GM06990 (cell line): ENCODE data around the gene ARHGAP26.
A peak's percentile ranks its signal among the peaks of the same experiment; 100 is the strongest.

Experiments used
- DNase-seq: peaks from one replicate; pipeline ENCODE4 v3.0.0-alpha.2; 2011; ENCODE audit not compliant: insufficient read length; ENCODE audit errors: extremely low read depth
- H3K27me3 ChIP-seq: replicated peaks from 2 replicates; pipeline ENCODE4 v1.6.0; 2011; ENCODE audit warnings: low read length; ENCODE audit not compliant: control insufficient read depth, insufficient read depth
- H3K36me3 ChIP-seq: 2 replicates; pipeline ENCODE4 v1.5.1; 2011; ENCODE audit warnings: low read length; ENCODE audit not compliant: control insufficient read depth, insufficient read depth
- H3K4me3 ChIP-seq: replicated peaks from 2 replicates; pipeline ENCODE4 v1.5.1; 2011; ENCODE audit warnings: low read depth, mild to moderate bottlenecking, control low read depth, low read length
- TF ChIP-seq, protein P1 (sequence below): IDR thresholded peaks from 2 replicates; pipeline ENCODE4 v1.5.1; 2011; ENCODE audit warnings: low read length, control low read depth, mild to moderate bottlenecking, inconsistent platforms; ENCODE audit not compliant: insufficient read depth, poor library complexity, severe bottlenecking

ARHGAP26 gene

GRCh38 chr5:142769793-142770649 is at the start of gene ARHGAP26:
Gene ARHGAP26 (plus strand): TSS chr5:142770377. CDS start chr5:142770762, 385 bp downstream.
- peak within 1 kb of the TSS; percentile 87 for H3K4me3 ChIP-seq
- DNase-seq: peak; percentile 93
- H3K36me3 ChIP-seq: no peaks in the 10 kb centered on the region
- TF ChIP-seq, protein P1, sequence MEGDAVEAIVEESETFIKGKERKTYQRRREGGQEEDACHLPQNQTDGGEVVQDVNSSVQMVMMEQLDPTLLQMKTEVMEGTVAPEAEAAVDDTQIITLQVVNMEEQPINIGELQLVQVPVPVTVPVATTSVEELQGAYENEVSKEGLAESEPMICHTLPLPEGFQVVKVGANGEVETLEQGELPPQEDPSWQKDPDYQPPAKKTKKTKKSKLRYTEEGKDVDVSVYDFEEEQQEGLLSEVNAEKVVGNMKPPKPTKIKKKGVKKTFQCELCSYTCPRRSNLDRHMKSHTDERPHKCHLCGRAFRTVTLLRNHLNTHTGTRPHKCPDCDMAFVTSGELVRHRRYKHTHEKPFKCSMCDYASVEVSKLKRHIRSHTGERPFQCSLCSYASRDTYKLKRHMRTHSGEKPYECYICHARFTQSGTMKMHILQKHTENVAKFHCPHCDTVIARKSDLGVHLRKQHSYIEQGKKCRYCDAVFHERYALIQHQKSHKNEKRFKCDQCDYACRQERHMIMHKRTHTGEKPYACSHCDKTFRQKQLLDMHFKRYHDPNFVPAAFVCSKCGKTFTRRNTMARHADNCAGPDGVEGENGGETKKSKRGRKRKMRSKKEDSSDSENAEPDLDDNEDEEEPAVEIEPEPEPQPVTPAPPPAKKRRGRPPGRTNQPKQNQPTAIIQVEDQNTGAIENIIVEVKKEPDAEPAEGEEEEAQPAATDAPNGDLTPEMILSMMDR: peak; percentile 41
- H3K27me3 ChIP-seq: no peaks in the 10 kb centered on the region

GRCh38 chr5:142720641-142721271 is 49.4 kb upstream of the ARHGAP26 start:
- TF ChIP-seq, protein P1: no peak
- DNase-seq: no peak

DNA sequence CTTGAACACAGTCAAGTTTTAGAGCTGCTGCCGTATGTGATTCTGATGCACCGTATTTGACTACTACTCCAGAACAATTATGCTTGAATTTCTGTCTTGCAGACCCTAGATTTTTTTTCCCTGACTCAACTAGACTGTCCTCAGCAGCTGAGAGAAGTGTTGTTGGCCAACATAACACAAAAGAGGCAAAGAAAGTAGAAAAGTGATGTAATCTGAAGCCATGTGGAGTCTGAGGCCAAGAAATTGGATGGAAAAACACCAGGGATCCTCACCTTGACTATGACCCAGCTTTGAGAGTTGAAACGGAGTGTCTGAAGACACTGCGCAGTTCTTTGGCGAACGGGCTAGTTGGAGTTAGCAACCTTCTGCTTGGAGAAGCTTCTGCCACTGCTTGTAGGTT is 48.0 kb upstream of the ARHGAP26 start:
- H3K36me3 ChIP-seq: no peaks in the 10 kb centered on the region
- TF ChIP-seq, protein P1: no peak
- no peak overlapping the region for H3K4me3 ChIP-seq
- DNase-seq: no peak
- 0 out of 2 replicates have a peak, but pooled peaks cover 1% of the 10 kb centered on the region for H3K27me3 ChIP-seq

More at GRCh38 chr5:142720641-142721271, 49.4 kb upstream of the ARHGAP26 start:
- H3K4me3 ChIP-seq: no peak overlapping the region
- 0 out of 2 replicates have a peak, but pooled peaks cover 1% of the 10 kb centered on the region for H3K27me3 ChIP-seq
- no peaks in the 10 kb centered on the region for H3K36me3 ChIP-seq

GRCh38 chr5:142722896-142723295 is 47.3 kb upstream of the ARHGAP26 start:
- H3K36me3 ChIP-seq: no peaks in the 10 kb centered on the region
- TF ChIP-seq, protein P1: no peak
- no peak for DNase-seq
- 0 out of 2 replicates have a peak, but pooled peaks cover 1% of the 10 kb centered on the region for H3K27me3 ChIP-seq
- H3K4me3 ChIP-seq: no peak overlapping the region

DNA sequence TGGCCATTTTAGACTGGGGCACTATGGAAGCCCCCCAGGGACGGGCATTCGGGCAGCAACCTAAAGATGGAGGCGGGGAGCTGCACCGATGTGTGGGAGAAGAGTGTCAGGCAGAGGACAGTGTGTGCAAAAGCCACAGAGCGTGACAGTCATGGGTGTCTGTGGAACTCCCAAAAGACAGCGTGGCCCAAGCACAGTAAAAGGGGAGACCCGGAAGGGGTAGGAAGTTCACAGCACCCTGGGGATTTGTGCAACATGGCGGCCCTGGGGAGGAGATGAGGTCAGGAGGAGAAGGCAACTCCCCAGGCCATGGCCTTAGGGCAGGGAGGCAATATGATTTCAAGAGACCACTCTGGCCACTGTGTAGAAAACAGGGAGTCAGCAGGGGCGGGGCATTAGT is 45.4 kb upstream of the ARHGAP26 start:
- H3K4me3 ChIP-seq: no peak overlapping the region
- H3K27me3 ChIP-seq: no peaks in the 10 kb centered on the region
- no peaks in the 10 kb centered on the region for H3K36me3 ChIP-seq
- TF ChIP-seq, protein P1: no peak
- DNase-seq: no peak
